WTC11 (cell line): ENCODE results near the gene TMEM38A.

Experiments
- AFF4 ChIP-seq: sonication (generic); formaldehyde crosslinking; IDR thresholded peaks from 2 replicates; pipeline ENCODE4 v1.8.1; 2023; ENCODE audit warnings: mild to moderate bottlenecking, missing genetic modification reagents, borderline replicate concordance
- CTCF ChIP-seq: fragments of 200-600 bp; IDR thresholded peaks from 2 replicates; pipeline ENCODE4 v1.8.0; 2022; ENCODE audit warnings: antibody characterized with exemption
- FOXK1 ChIP-seq: sonication (generic); formaldehyde crosslinking; IDR thresholded peaks from 2 replicates; pipeline ENCODE4 v1.8.0; 2022; ENCODE audit warnings: mild to moderate bottlenecking, moderate library complexity, missing genetic modification reagents
- IRF1 ChIP-seq: sonication (generic); formaldehyde crosslinking; IDR thresholded peaks from 2 replicates; pipeline ENCODE4 v1.8.0; 2023; ENCODE audit warnings: missing genetic modification reagents
- MXD4 ChIP-seq: fragments of 250-450 bp; sonication (Bioruptor Pico); IDR thresholded peaks from 2 replicates; pipeline ENCODE4 v1.8.0; 2021; ENCODE audit warnings: mild to moderate bottlenecking, moderate library complexity, borderline replicate concordance
- NFE2L1 ChIP-seq: sonication (generic); formaldehyde crosslinking; IDR thresholded peaks from 2 replicates; pipeline ENCODE4 v1.8.1; 2023; ENCODE audit warnings: missing genetic modification reagents
- NR2C2 ChIP-seq: sonication (generic); formaldehyde crosslinking; IDR thresholded peaks from 2 replicates; pipeline ENCODE4 v1.8.0; 2022; ENCODE audit warnings: mild to moderate bottlenecking, missing genetic modification reagents
- SMAD4 ChIP-seq: sonication (generic); formaldehyde crosslinking; IDR thresholded peaks from 2 replicates; pipeline ENCODE4 v1.8.0; 2022; ENCODE audit warnings: mild to moderate bottlenecking, missing genetic modification reagents
- STAT6 ChIP-seq: sonication (generic); formaldehyde crosslinking; conservative IDR thresholded peaks from 2 replicates; pipeline ENCODE4 v1.8.1; 2023; ENCODE audit warnings: mild to moderate bottlenecking, low read depth, missing genetic modification reagents, moderate library complexity
- USF1 ChIP-seq: sonication (generic); formaldehyde crosslinking; IDR thresholded peaks from 2 replicates; pipeline ENCODE4 v1.8.0; 2022; ENCODE audit warnings: mild to moderate bottlenecking, missing genetic modification reagents

GRCh38 chr19:16715611-16716010 lies 54.7 kb downstream of the TMEM38A start:
- TF ChIP-seq CTCF = no peak
- no peak for TF ChIP-seq USF1
- no peak for TF ChIP-seq NFE2L1 (CRISPR knock-in tag)
- no peak for TF ChIP-seq IRF1 (CRISPR knock-in tag)
- no peak for TF ChIP-seq NR2C2 (CRISPR knock-in tag)
- no peak for TF ChIP-seq STAT6 (CRISPR knock-in tag)
- no peak for TF ChIP-seq SMAD4 (CRISPR knock-in tag)
- no peak for TF ChIP-seq AFF4
- no peak for TF ChIP-seq FOXK1 (CRISPR knock-in tag)
- no peak for TF ChIP-seq MXD4 (CRISPR knock-in tag)
